Adrenal gland (tissue), 12 donors: ENCODE results near the gene NME7. TPM values are rescaled to one million over a fixed set of nuclear protein-coding genes. Genes with fewer than 3 reads are reported as not detected.

Experiments
- DNase-seq, 7 donors: peaks; one replicate each; pipeline ENCODE4 v3.0.0-alpha.2; 2019 to 2020
- H3K27ac ChIP-seq, 5 donors: fragments of 200-600 bp; sonication (generic) in 4 of 5; 1 replicate in 3 of 5; 2 replicates in 2 of 5; pipeline versions ENCODE4 v1.5.1 to v1.8.0; 2016 to 2020; ENCODE audit warnings: mild to moderate bottlenecking in 1 of 5
- H3K27me3 ChIP-seq: fragments of 200-600 bp; 2 replicates; pipeline ENCODE4 v1.8.0; 2021
- H3K36me3 ChIP-seq, 2 donors: fragments of 200-600 bp; replicated peaks in 1 of 2; 1 replicate in 1 of 2; 2 replicates in 1 of 2; pipeline versions ENCODE4 v1.5.1 to v1.8.0; 2018 to 2022
- H3K4me1 ChIP-seq, 2 donors: fragments of 200-600 bp; replicated peaks in 1 of 2; 1 replicate in 1 of 2; 2 replicates in 1 of 2; pipeline versions ENCODE4 v1.5.1 to v1.8.0; 2018 to 2021
- H3K4me3 ChIP-seq, 4 donors: fragments of 200-600 bp; sonication (generic) in 3 of 4; one replicate each; pipeline ENCODE4 v1.5.1; 2016 to 2018
- H3K9me3 ChIP-seq, 3 donors: fragments of 200-600 bp; sonication (generic) in 1 of 3; replicated peaks in 1 of 3; 1 replicate in 2 of 3; 2 replicates in 1 of 3; pipeline versions ENCODE4 v1.5.1 to v1.8.0; 2016 to 2021
- CTCF ChIP-seq, 6 experiments: fragments of 450-650 bp in 4 of 6; fragments of 200-600 bp in 2 of 6; sonication (generic) in 1 of 6; IDR thresholded peaks; 1 replicate in 5 of 6; 2 replicates in 1 of 6; pipeline versions ENCODE4 v1.5.1 to v1.8.0; 2016 to 2021; ENCODE audit warnings: antibody characterized with exemption in 6 of 6, mild to moderate bottlenecking in 2 of 6, moderate library complexity in 1 of 6
- POLR2A ChIP-seq, 2 donors: fragments of 450-650 bp; IDR thresholded peaks; one replicate each; pipeline ENCODE4 v1.6.1; 2017; ENCODE audit warnings: antibody characterized with exemption in 2 of 2, mild to moderate bottlenecking in 2 of 2, moderate library complexity in 1 of 2
- WGBS, 4 donors: extraction: QIAGEN DNeasy Blood & Tissue Kit in 2 of 4; methylation state at CpG; one replicate each; pipeline versions ENCODE4 v1.1.5 to v1.1.7; 2013 to 2017; 5-methylcytosine and 5-hydroxymethylcytosine counted together
- intact Hi-C, 2 donors: fragments of 100-400 bp; cut with DNase I; formaldehyde crosslinking; loops; one replicate each; pipeline versions ENCODE4 v1.14.1 to v1.15.0; 2022 to 2023
- polyA plus RNA-seq, 3 donors: library from polyadenylated mRNA; stranded (reverse); fragments of 200-250 nt in 2 of 3; fragments of 350-450 nt in 1 of 3; fragmentation: Illumina TruSeq in 1 of 3; extraction: RNeasy Lipid Tissue Mini Kit (QIAGEN cat#74804) in 1 of 3; gene quantifications; one replicate each; pipeline ENCODE4 v1.2.3, GENCODE V29; 2013 to 2014
- total RNA-seq, 9 donors: library from RNA; depleted of rRNA in 4 of 9; stranded (reverse); fragments of >200 nt in 4 of 9; fragments of 120-200 nt in 1 of 9; fragmentation: NEBNext Ultra II Directional in 1 of 9; extraction: Animal tissue kit (Norgen Biotek cat#: 25700) in 1 of 9; gene quantifications; one replicate each; pipeline versions ENCODE4 v1.1.0 to v1.2.4, GENCODE V29; 2013 to 2023
- donor health status: healthy with polysubstance abuse.
- donor health status: Bipolar disorder and iron deficiency.
- donor health status: DM: yes; HTN: yes; CAD: no.
- donor health status: DM: no; HTN: no; CAD: no.
- donor health status: DM: no; HTN: no; CAD: no.
- donor health status: DM: yes; HTN: yes; CAD: no.

Gene NME7
- total and polyA plus RNA-seq, 12 donors = 3.3 to 41.4 (median 15.6) TPM

GRCh38 chr1:169122976-169123375, 244.6 kb downstream of the NME7 start:
- no peaks in the 10 kb centered on the region for H3K27me3 ChIP-seq
- no peak overlapping the region for H3K27ac ChIP-seq
- no peak overlapping the region for H3K4me3 ChIP-seq
- WGBS, 4 donors = 74 to 81% (median 79%) methylated on average over 6 of the region's 6 CpGs
- H3K9me3 ChIP-seq = no peaks in the 10 kb centered on the region
- peaks cover 0 to 17% of the 10 kb centered on the region in 2 donors for H3K4me1 ChIP-seq
- H3K36me3 ChIP-seq = peaks cover 0 to 50% of the 10 kb centered on the region in 2 donors
- intact Hi-C loops = no loop called here
- TF ChIP-seq CTCF (IDR thresholded peaks at IDR 0.05) (no peak), POLR2A (IDR thresholded peaks at IDR 0.05) (no peak)
- DNase-seq = no peak

- TF ChIP-seq POLR2A (IDR thresholded peaks at IDR 0.05) = no peak
- no peak for TF ChIP-seq CTCF (IDR thresholded peaks at IDR 0.05)
- DNase-seq = no peak
- no peak overlapping the region for H3K27ac ChIP-seq
- WGBS, 4 donors = 94 to 98% (median 97%) methylated on average over 5 to 6 of the region's 6 CpGs
- intact Hi-C loops = no loop called here
- H3K9me3 ChIP-seq = no peaks in the 10 kb centered on the region
- no peaks in the 10 kb centered on the region for H3K27me3 ChIP-seq
- H3K36me3 ChIP-seq = peaks cover 0 to 35% of the 10 kb centered on the region in 2 donors
- H3K4me1 ChIP-seq = peaks cover 4 to 33% of the 10 kb centered on the region in 2 donors
- no peak overlapping the region for H3K4me3 ChIP-seq
These were observed 246.3 kb downstream of the NME7 start for GRCh38 chr1:169121146-169121923.

- TF ChIP-seq POLR2A (IDR thresholded peaks at IDR 0.05) (no peak), CTCF (IDR thresholded peaks at IDR 0.05) (no peak)
- Histone ChIP-seq H3K9me3 (no peaks in the 10 kb centered on the region), H3K4me3 (no peak overlapping the region), H3K36me3 (peaks cover 0 to 23% of the 10 kb centered on the region in 2 donors), H3K27me3 (no peaks in the 10 kb centered on the region), H3K27ac (no peak overlapping the region), H3K4me1 (peaks cover 14 to 46% of the 10 kb centered on the region in 2 donors)
- intact Hi-C loops = no loop called here
- WGBS, 4 donors = 75 to 84% (median 84%) methylated on average over 5 of the region's 5 CpGs
- no peak for DNase-seq
These were observed 247.5 kb downstream of the NME7 start for GRCh38 chr1:169120066-169120465.

- no peak for DNase-seq
- WGBS, 4 donors = 81 to 88% (median 83%) methylated on average over 5 of the region's 5 CpGs
- intact Hi-C loops = no loop called here
- Histone ChIP-seq H3K27ac (no peak overlapping the region), H3K9me3 (no peaks in the 10 kb centered on the region), H3K4me3 (no peak overlapping the region), H3K36me3 (peaks cover 0 to 26% of the 10 kb centered on the region in 2 donors), H3K4me1 (peaks cover 14 to 49% of the 10 kb centered on the region in 2 donors), H3K27me3 (no peaks in the 10 kb centered on the region)
- no peak for TF ChIP-seq CTCF (IDR thresholded peaks at IDR 0.05)
- no peak for TF ChIP-seq POLR2A (IDR thresholded peaks at IDR 0.05)
These were observed 248.2 kb downstream of the NME7 start for GRCh38 chr1:169119405-169119804.
